Measurements from ENCODE around the gene SLC24A3.

Gene SLC24A3

DNA sequence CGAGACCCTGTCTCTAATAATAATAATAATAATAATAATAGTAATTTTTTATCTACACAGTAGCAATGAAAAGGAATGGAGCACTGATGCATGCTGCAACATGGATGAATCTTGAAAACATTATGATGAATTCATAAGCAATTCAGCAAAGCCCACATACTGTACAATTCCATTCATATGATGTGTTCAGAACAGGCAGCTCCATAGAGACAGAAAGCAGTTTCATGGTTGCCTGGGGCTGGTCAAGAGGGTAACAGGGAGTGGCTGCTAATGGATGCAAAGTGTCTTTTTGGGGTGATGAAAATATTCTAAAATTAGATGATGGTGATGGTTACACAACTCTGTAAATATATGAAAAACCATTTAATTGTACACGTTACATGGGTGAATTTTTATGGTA lies 43.6 kb downstream of the SLC24A3 start:
- no peak overlapping the region for H3K4me3 ChIP-seq (ENCODE audit: extremely low read depth, insufficient read depth, low read length, poor library complexity, severe bottlenecking)
- WGBS, 2 experiments (ENCODE audit: insufficient coverage in 2 of 2) = 100% methylated on average over 1 of the region's 2 CpGs; no CpG with 5 or more reads in 1 of the 2 experiments
- H3K9me3 ChIP-seq (ENCODE audit: control insufficient read depth, low read length) = no peaks in the 10 kb centered on the region
- H3K27ac ChIP-seq (ENCODE audit: low read depth, low read length, severe bottlenecking) = no peak overlapping the region
- no peaks in the 10 kb centered on the region for H3K36me3 ChIP-seq (ENCODE audit: control insufficient read depth, insufficient read depth, low read length)
- peaks cover 4% of the 10 kb centered on the region for H3K4me1 ChIP-seq (ENCODE audit: control insufficient read depth, insufficient read depth, low read length, poor library complexity, severe bottlenecking)

DNA sequence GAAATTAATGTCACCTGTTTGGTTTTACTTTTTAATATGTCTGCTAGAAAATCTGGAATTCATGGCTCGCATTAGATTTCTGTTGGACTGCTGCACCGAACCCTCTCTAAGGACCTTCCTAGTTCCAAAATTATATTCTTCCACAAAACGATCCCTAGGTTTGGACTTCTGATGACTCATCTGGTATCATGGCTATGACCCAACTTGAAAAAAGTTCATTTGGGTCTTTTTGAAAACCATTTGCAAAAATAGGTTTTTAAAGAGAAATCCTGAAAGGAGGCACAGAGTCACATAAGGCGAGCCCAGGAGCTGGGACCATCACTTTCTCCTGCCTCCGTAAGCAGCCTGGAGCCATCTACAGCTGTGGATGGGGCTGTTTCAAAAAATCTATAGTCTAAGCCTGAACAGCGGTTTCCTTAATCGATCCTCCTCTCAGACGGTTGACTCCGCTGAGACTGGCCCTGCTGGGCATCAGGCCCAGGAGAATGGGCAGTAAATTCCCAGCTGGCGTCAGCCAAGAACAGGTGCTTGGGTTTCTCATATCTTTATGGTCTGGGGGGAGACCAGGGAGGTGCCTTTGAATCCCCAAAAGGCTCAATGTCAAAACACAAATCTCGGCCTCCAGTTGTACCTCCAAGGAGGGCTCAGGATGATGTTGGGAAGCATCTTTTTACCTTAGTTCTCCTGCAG lies 44.6 kb downstream of the SLC24A3 start:
- no peak overlapping the region for H3K4me3 ChIP-seq (ENCODE audit: extremely low read depth, insufficient read depth, low read length, poor library complexity, severe bottlenecking)
- H3K27ac ChIP-seq (ENCODE audit: low read depth, low read length, severe bottlenecking) = no peak overlapping the region
- no peaks in the 10 kb centered on the region for H3K9me3 ChIP-seq (ENCODE audit: control insufficient read depth, low read length)
- 96 to 98% methylated on average over 6 to 11 of the region's 11 CpGs for WGBS, 2 experiments (ENCODE audit: insufficient coverage in 2 of 2)
- peaks cover 4% of the 10 kb centered on the region for H3K4me1 ChIP-seq (ENCODE audit: control insufficient read depth, insufficient read depth, low read length, poor library complexity, severe bottlenecking)
- H3K36me3 ChIP-seq (ENCODE audit: control insufficient read depth, insufficient read depth, low read length) = no peaks in the 10 kb centered on the region

DNA sequence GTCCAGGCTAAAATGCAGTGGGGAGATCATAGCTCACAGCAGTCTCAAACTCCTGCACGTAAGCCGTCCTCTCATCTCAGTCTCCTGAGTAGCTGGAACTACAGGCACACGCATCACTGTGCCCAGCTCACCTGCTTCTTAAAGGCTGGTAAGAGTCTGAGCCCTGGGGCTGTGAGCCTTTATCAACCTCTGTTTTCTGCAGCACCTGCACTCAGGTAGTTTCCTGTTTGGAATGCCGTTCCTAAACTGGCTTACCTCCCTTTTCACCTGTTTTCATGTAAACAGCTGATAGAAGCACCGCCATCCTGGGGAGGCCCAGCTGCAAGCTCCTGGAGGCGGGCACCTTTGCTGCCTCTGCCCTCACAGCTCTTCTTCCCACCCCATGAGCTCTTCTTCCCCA lies 45.4 kb downstream of the SLC24A3 start:
- Histone ChIP-seq H3K27ac (ENCODE audit: low read depth, low read length, severe bottlenecking) (no peak overlapping the region), H3K9me3 (ENCODE audit: control insufficient read depth, low read length) (no peaks in the 10 kb centered on the region)
- WGBS, 2 experiments (ENCODE audit: insufficient coverage in 2 of 2) = 74 to 87% methylated on average over 4 of the region's 6 CpGs

DNA sequence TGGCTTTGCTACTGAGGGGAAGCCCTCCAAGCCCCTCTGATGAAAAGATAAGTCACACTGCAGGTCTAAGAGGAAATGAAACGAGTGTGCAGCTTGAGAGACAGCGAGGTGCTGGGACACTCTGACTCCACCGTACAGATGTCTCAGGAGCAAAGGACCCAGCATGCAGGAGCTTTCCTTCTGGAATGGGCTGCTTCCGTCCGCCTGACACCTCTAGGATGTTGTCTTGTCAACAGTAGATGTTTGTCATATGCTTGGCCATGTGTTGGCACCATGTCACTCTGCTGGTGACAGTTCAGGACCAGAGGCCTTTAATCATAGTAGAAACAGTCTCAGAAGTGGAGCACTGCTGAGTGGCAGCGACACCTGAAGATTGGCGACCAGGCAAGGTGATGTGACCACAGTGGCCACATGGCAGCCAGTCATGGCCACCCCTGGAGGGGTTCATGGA lies 46.7 kb downstream of the SLC24A3 start:
- WGBS, 2 experiments (ENCODE audit: insufficient coverage in 2 of 2) = 89% methylated on average over 7 of the region's 7 CpGs
- Histone ChIP-seq H3K4me1 (ENCODE audit: control insufficient read depth, insufficient read depth, low read length, poor library complexity, severe bottlenecking) (peaks cover 4% of the 10 kb centered on the region), H3K36me3 (ENCODE audit: control insufficient read depth, insufficient read depth, low read length) (no peaks in the 10 kb centered on the region), H3K4me3 (ENCODE audit: extremely low read depth, insufficient read depth, low read length, poor library complexity, severe bottlenecking) (no peak overlapping the region), H3K9me3 (ENCODE audit: control insufficient read depth, low read length) (no peaks in the 10 kb centered on the region), H3K27ac (ENCODE audit: low read depth, low read length, severe bottlenecking) (no peak overlapping the region)

More for the DNA sequence above, 45.4 kb downstream of the SLC24A3 start:
- H3K4me1 ChIP-seq (ENCODE audit: control insufficient read depth, insufficient read depth, low read length, poor library complexity, severe bottlenecking) = peaks cover 4% of the 10 kb centered on the region
- no peak overlapping the region for H3K4me3 ChIP-seq (ENCODE audit: extremely low read depth, insufficient read depth, low read length, poor library complexity, severe bottlenecking)
- no peaks in the 10 kb centered on the region for H3K36me3 ChIP-seq (ENCODE audit: control insufficient read depth, insufficient read depth, low read length)

DNA sequence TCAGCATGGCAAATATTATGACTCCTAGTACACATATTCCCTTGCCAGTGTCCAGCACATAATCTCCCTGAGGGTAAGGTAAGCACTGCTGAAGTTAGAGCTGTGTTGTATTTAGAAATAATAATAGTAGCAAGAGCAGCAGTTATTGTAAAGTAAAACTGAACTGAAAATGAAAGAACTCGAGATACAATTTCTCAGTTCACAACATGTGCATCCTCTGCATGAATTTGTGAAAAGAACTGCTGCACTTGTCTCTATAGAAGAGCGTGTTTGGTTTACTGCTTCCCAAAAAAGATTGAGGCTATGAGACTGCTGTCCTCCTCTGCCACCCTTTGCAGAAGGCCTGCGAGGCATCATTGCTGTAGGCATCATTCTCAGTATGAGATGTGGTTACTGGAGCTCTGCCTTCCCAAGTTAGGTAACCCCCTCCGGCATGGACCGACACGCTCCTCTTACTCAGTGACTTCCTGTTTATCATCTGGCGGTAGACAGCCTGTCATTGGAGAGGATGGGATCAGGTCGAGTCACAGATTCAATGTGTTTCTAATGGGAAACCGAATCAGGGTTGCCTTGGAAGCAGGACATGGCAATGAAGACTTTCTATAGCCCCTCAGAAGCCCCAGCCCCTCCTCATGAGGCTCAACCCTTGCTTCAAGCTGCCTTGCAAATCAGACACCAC lies 48.1 kb downstream of the SLC24A3 start:
- WGBS, 2 experiments (ENCODE audit: insufficient coverage in 2 of 2) = 84 to 88% methylated on average over 8 of the region's 9 CpGs
- H3K27ac ChIP-seq (ENCODE audit: low read depth, low read length, severe bottlenecking) = no peak overlapping the region

DNA sequence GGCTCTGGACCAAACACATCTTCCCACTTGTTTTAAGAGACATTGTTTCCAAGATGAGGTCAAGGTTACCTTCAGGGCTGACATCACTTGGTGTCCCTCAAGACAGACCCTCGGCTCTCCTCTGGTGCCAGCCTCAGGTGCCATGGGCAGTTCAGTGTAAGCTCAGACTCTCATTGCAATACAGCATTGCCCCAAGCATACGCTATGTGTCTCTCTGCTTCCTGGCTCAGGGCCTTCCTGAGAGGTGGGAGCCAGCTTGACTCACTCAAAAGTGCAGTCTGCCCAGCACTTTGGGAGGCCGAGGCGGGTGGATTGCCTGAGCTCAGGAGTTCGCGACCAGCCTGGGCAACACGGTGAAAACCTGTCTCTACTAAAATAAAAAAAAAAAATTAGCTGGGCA lies 51.7 kb downstream of the SLC24A3 start:
- H3K9me3 ChIP-seq (ENCODE audit: control insufficient read depth, low read length) = no peaks in the 10 kb centered on the region
- peaks cover 4% of the 10 kb centered on the region for H3K4me1 ChIP-seq (ENCODE audit: control insufficient read depth, insufficient read depth, low read length, poor library complexity, severe bottlenecking)
- no peaks in the 10 kb centered on the region for H3K36me3 ChIP-seq (ENCODE audit: control insufficient read depth, insufficient read depth, low read length)
- no peak overlapping the region for H3K27ac ChIP-seq (ENCODE audit: low read depth, low read length, severe bottlenecking)
- WGBS, 2 experiments (ENCODE audit: insufficient coverage in 2 of 2) = 92 to 96% methylated on average over 2 of the region's 7 CpGs
- no peak overlapping the region for H3K4me3 ChIP-seq (ENCODE audit: extremely low read depth, insufficient read depth, low read length, poor library complexity, severe bottlenecking)

More for the DNA sequence above, 48.1 kb downstream of the SLC24A3 start:
- H3K4me1 ChIP-seq (ENCODE audit: control insufficient read depth, insufficient read depth, low read length, poor library complexity, severe bottlenecking) = peaks cover 4% of the 10 kb centered on the region
- H3K36me3 ChIP-seq (ENCODE audit: control insufficient read depth, insufficient read depth, low read length) = no peaks in the 10 kb centered on the region
- H3K4me3 ChIP-seq (ENCODE audit: extremely low read depth, insufficient read depth, low read length, poor library complexity, severe bottlenecking) = no peak overlapping the region
- H3K9me3 ChIP-seq (ENCODE audit: control insufficient read depth, low read length) = no peaks in the 10 kb centered on the region

DNA sequence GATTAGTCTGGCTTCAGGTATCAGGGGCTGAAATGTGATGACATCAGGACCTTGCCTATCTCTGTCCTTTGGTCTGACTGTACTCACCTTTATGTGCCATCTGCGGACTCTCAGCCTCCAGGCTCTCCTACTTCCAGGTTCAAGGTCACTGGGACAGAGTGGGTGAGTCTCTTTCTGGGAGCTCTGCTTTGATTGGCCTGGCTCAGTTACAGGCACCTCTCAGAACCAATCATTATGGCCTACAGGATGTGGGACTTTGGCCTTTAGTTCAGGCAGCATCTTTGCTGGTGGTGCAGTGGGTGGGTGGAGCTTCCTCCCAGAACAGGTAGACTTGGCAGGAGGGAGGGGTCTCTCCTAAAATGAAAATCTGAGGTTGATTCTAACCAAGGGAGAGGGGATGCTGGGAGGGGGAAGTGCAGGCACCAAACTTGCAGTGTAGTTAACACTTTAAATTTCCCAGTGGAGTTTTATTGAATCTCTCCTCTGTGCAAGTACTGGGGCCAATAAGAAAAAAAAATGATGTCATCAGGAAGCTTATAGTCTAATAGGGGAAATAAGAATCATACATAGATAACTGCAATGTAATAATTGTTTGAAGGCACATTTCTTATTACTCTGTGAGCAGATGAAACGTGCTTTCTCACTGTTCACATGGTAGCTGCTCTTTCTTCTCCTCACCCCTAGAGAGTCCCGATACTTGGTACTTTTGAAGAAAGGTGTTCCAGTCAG lies 53.4 kb downstream of the SLC24A3 start:
- WGBS, 2 experiments (ENCODE audit: insufficient coverage in 2 of 2) = 100% methylated on average over 1 of the region's 3 CpGs
- no peaks in the 10 kb centered on the region for H3K36me3 ChIP-seq (ENCODE audit: control insufficient read depth, insufficient read depth, low read length)

DNA sequence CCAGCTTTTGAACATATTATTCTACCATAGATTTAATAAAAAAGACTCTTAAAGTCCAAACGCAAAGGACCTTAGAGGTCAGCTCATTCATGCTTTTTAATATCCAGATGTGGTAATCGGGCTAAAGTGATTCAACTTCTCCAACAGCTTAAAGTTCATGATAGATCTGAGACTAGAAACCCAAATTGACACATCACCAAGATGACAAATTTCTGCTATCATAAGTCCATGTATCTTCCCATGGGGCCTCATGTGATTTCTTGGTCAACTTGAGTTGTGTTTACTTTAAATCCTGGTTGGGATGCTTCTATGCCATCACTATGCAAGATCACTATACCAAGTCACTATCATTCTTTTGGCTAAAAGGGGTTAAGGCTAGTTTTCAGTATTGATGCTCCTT lies 56.0 kb downstream of the SLC24A3 start:
- Histone ChIP-seq H3K27ac (ENCODE audit: low read depth, low read length, severe bottlenecking) (no peak overlapping the region), H3K4me1 (ENCODE audit: control insufficient read depth, insufficient read depth, low read length, poor library complexity, severe bottlenecking) (no peaks in the 10 kb centered on the region), H3K9me3 (ENCODE audit: control insufficient read depth, low read length) (no peaks in the 10 kb centered on the region), H3K4me3 (ENCODE audit: extremely low read depth, insufficient read depth, low read length, poor library complexity, severe bottlenecking) (no peak overlapping the region), H3K36me3 (ENCODE audit: control insufficient read depth, insufficient read depth, low read length) (no peaks in the 10 kb centered on the region)
- WGBS, 2 experiments (ENCODE audit: insufficient coverage in 2 of 2) = 80 to 90% methylated on average over 2 of the region's 2 CpGs

More for the DNA sequence above, 53.4 kb downstream of the SLC24A3 start:
- Histone ChIP-seq H3K4me3 (ENCODE audit: extremely low read depth, insufficient read depth, low read length, poor library complexity, severe bottlenecking) (no peak overlapping the region), H3K4me1 (ENCODE audit: control insufficient read depth, insufficient read depth, low read length, poor library complexity, severe bottlenecking) (peaks cover 3% of the 10 kb centered on the region), H3K27ac (ENCODE audit: low read depth, low read length, severe bottlenecking) (no peak overlapping the region), H3K9me3 (ENCODE audit: control insufficient read depth, low read length) (no peaks in the 10 kb centered on the region)

DNA sequence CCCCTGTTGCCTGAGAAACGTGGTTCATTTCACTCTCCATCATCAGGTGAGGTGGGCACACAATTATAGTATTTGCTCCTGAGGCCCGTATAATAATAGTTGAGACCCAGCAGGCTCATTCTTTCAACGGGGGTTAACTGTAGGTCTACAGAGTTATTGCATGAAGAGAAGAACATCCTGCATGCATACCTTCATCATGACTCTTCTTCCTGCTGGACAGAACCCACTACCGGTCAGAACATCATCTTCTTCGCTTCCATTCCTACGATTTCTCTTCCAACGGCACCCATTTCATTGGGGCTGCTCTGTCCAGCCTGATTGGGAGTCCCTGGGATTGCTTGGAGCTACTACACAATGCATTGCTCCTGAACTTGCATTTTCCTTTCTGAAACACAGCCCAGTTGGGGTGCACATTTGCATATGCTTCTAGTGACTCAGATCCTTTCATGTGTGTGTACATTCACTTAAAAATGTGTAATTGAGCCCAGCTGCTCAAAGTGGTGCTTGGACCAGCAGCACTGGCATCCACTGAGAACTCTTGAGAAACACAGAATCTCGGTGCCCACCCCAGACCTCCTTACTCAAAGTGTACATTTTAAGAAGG lies 57.4 kb downstream of the SLC24A3 start:
- no peaks in the 10 kb centered on the region for H3K36me3 ChIP-seq (ENCODE audit: control insufficient read depth, insufficient read depth, low read length)
- H3K9me3 ChIP-seq (ENCODE audit: control insufficient read depth, low read length) = no peaks in the 10 kb centered on the region
- no peak overlapping the region for H3K27ac ChIP-seq (ENCODE audit: low read depth, low read length, severe bottlenecking)
- no peak overlapping the region for H3K4me3 ChIP-seq (ENCODE audit: extremely low read depth, insufficient read depth, low read length, poor library complexity, severe bottlenecking)
- WGBS, 2 experiments (ENCODE audit: insufficient coverage in 2 of 2) = 80 to 92% methylated on average over 6 to 7 of the region's 8 CpGs
- H3K4me1 ChIP-seq (ENCODE audit: control insufficient read depth, insufficient read depth, low read length, poor library complexity, severe bottlenecking) = no peaks in the 10 kb centered on the region

DNA sequence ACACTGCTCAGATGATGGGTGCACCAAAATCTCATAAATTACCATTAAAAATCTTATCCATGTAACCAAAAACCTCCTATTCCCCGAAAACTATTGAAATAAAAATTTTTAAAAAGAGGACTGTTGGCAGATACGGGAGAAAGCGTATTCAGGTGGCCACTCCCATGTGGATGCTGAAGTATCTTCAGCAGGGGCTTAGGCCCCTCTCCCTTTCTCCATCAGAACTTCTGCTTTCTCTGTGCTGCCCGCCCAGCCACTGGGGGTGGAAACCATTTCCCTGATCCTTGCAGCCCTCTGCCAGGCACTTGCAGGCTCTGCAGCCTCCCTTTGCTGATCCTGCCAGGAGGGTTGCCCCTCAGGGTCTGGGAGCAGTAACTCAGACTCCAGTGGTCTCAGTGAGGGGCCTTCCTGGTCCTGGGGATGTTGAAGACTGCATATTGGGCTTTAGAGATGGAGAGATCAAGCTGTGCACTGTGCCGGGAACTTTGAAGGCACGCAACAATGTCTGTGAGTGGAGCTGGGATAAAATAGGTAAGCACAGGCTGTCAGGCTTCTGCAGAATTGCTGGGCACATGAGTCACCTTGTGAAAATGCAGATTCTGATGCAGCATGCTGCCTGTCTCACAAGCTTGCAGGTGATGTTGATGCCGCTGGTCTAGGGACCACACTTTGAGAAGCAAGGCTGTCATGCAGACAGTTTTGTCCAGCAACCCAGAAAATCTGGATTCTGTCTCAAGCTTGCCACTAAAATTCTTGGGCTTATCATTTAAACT lies 59.6 kb downstream of the SLC24A3 start:
- 85 to 89% methylated on average over 6 of the region's 7 CpGs for WGBS, 2 experiments (ENCODE audit: insufficient coverage in 2 of 2)
- H3K4me1 ChIP-seq (ENCODE audit: control insufficient read depth, insufficient read depth, low read length, poor library complexity, severe bottlenecking) = no peaks in the 10 kb centered on the region
- no peaks in the 10 kb centered on the region for H3K36me3 ChIP-seq (ENCODE audit: control insufficient read depth, insufficient read depth, low read length)
- H3K4me3 ChIP-seq (ENCODE audit: extremely low read depth, insufficient read depth, low read length, poor library complexity, severe bottlenecking) = no peak overlapping the region
- no peaks in the 10 kb centered on the region for H3K9me3 ChIP-seq (ENCODE audit: control insufficient read depth, low read length)
- no peak overlapping the region for H3K27ac ChIP-seq (ENCODE audit: low read depth, low read length, severe bottlenecking)

All from mesodermal cell (in vitro differentiated cells).